Smooth muscle cell (in vitro differentiated cells): ENCODE measurements around the gene SLC2A4. TPM values are rescaled to one million over a fixed set of nuclear protein-coding genes. Genes with fewer than 3 reads are reported as not detected.

Experiments
- DNase-seq: peaks from one replicate; lab custom pipeline; 2025; ENCODE audit not compliant: unreplicated experiment; lab: John Stamatoyannopoulos, UW
- H2AFZ ChIP-seq: fragments of 200-600 bp; sonication (generic); 2 replicates; pipeline ENCODE4 v1.6.0; 2016; ENCODE audit warnings: antibody characterized with exemption, low read depth, mild to moderate bottlenecking
- H3F3A ChIP-seq: fragments of 200-600 bp; sonication (generic); 2 replicates; pipeline ENCODE4 v1.6.0; 2017; ENCODE audit warnings: antibody characterized with exemption, low read depth
- H3K27ac ChIP-seq: fragments of 200-600 bp; sonication (generic); 2 replicates; pipeline ENCODE4 v1.5.1; 2016; ENCODE audit warnings: low read depth, mild to moderate bottlenecking
- H3K27me3 ChIP-seq: fragments of 200-600 bp; sonication (generic); 2 replicates; pipeline ENCODE4 v1.6.1; 2016; ENCODE audit warnings: low read depth, mild to moderate bottlenecking
- H3K36me3 ChIP-seq: fragments of 200-600 bp; sonication (generic); 2 replicates; pipeline ENCODE4 v1.5.1; 2016; ENCODE audit warnings: low read depth
- H3K4me1 ChIP-seq: fragments of 200-600 bp; sonication (generic); 2 replicates; pipeline ENCODE4 v1.5.1; 2016; ENCODE audit warnings: low read depth
- H3K4me2 ChIP-seq: fragments of 200-600 bp; sonication (generic); 2 replicates; pipeline ENCODE4 v1.6.0; 2016; ENCODE audit warnings: mild to moderate bottlenecking
- H3K4me3 ChIP-seq: fragments of 200-600 bp; sonication (generic); 2 replicates; pipeline ENCODE4 v1.5.1; 2016; ENCODE audit warnings: mild to moderate bottlenecking
- H3K79me2 ChIP-seq: fragments of 200-600 bp; sonication (generic); 2 replicates; pipeline ENCODE4 v1.6.0; 2016; ENCODE audit warnings: low read depth, mild to moderate bottlenecking
- H3K9ac ChIP-seq: fragments of 200-600 bp; sonication (generic); 2 replicates; pipeline ENCODE4 v1.6.0; 2016; ENCODE audit warnings: low read depth
- H3K9me3 ChIP-seq: fragments of 200-600 bp; sonication (generic); replicated peaks from 2 replicates; pipeline ENCODE4 v1.5.1; 2016; ENCODE audit warnings: low read depth
- H4K20me1 ChIP-seq: fragments of 200-600 bp; sonication (generic); 2 replicates; pipeline ENCODE4 v1.6.0; 2016; ENCODE audit warnings: low read depth
- WGBS: methylation state at CpG from one replicate; pipeline ENCODE4 v1.1.7; 2016; ENCODE audit warnings: low lambda C conversion rate; 5-methylcytosine and 5-hydroxymethylcytosine counted together
- polyA plus RNA-seq: library from polyadenylated mRNA; unstranded; fragments of >200 nt; fragmentation: Nextera tagmentation; extraction: Ambion mirVana; gene quantifications from 2 replicates; pipeline ENCODE4 v1.2.1, GENCODE V29; 2016
- total RNA-seq: library from RNA; depleted of rRNA; stranded (reverse); fragments of >200 nt; gene quantifications from 2 replicates; pipeline ENCODE4 v1.2.3, GENCODE V29; 2014
- TF ChIP-seq, protein P1 (sequence below): fragments of 200-600 bp; sonication (generic); IDR thresholded peaks from 2 replicates; pipeline ENCODE4 v1.5.1; 2017; ENCODE audit warnings: borderline replicate concordance, mild to moderate bottlenecking, antibody characterized with exemption; ENCODE audit not compliant: insufficient read depth, poor library complexity, severe bottlenecking

SLC2A4 gene
- total and polyA plus RNA-seq, 2 experiments from 2014 or later = not detected

DNA sequence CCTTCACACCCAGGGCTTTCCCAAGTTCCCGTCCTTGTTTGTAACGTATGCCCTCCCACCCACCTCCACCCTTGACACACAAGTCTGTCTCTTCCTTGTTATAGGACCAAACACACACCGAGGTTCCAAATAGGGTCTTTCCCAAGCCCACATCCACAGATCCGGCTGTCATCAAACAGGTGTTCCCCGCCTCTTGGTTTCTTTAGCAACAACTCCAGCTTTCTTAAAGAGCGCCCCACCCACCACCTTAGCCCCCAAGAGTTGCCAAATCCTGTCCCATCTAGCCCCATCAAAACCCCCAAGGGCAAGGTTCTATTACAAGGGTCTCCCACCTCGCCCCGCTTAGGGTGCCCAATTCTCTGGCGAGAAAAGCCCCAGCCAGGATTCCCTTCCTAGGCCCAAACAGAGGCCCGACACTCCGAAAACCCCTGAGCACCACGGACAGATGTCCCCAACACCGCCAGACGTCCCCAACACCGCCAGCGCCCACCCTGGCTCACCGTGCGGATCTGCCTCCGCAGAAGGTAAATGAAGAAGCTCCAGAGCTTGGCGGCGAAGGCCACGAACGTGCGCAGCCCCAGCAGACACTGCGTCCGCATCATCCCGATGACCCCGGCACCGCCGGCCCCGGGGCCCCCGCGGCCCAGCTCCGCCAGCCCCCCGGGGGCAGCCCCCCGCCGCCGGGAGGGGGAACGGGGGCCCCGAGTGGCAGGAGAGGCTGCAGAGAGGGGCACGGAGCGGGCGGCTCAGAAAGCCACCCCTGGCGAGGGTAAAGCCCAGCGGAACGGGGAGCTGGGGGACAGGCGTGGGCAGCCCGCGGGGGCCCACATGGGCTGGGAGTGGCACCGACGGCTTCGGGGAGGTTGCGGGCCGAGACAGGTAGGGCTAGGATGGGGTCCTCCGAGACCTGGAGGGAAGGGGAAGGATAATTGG, 30.6 kb upstream of the SLC2A4 start:
- H3F3A ChIP-seq = no peaks in the 10 kb centered on the region
- peak overlapping the region; percentile 97 for H3K9ac ChIP-seq
- no peaks in the 10 kb centered on the region for H3K9me3 ChIP-seq
- TF ChIP-seq, protein P1, sequence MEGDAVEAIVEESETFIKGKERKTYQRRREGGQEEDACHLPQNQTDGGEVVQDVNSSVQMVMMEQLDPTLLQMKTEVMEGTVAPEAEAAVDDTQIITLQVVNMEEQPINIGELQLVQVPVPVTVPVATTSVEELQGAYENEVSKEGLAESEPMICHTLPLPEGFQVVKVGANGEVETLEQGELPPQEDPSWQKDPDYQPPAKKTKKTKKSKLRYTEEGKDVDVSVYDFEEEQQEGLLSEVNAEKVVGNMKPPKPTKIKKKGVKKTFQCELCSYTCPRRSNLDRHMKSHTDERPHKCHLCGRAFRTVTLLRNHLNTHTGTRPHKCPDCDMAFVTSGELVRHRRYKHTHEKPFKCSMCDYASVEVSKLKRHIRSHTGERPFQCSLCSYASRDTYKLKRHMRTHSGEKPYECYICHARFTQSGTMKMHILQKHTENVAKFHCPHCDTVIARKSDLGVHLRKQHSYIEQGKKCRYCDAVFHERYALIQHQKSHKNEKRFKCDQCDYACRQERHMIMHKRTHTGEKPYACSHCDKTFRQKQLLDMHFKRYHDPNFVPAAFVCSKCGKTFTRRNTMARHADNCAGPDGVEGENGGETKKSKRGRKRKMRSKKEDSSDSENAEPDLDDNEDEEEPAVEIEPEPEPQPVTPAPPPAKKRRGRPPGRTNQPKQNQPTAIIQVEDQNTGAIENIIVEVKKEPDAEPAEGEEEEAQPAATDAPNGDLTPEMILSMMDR = no peak
- H2AFZ ChIP-seq = peak overlapping the region; percentile 71
- peak overlapping the region; percentile 100 for H3K4me3 ChIP-seq
- H3K79me2 ChIP-seq = peaks cover 60% of the 10 kb centered on the region
- no peaks in the 10 kb centered on the region for H3K36me3 ChIP-seq
- peak overlapping the region; percentile 99 for H3K27ac ChIP-seq
- peak overlapping the region; percentile 91 for H3K4me2 ChIP-seq
- no peaks in the 10 kb centered on the region for H3K27me3 ChIP-seq
- 3% methylated on average over 23 of the region's 55 CpGs for WGBS
- peaks cover 8% of the 10 kb centered on the region for H4K20me1 ChIP-seq
- H3K4me1 ChIP-seq = peaks cover 18% of the 10 kb centered on the region
- no peak for DNase-seq

DNA sequence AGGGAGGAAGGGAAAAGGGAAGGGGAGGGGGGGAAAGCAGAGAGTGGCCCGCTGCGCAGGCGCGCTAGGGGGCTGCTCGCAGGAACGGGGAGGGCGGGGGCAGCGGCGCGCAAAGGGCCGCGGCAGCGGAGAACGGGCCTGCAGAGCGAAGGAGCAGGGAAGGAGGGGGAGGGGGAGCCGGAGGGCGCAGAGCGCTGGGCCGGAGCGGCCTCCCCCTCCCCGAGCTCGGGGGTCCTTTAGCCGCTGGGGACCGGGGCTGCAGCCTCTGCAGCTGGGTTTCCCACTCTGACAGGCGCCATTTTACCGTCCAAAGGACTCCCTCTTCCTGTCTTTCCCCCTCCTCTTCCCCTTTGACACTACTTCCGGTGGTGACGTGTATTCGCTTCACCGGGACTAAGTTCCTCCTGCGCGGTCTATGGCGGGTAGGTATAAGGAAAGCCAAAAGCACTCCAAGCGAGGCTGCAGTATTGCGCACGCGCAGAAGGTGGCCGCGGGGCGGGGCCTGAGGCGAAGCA, 29.8 kb upstream of the SLC2A4 start, which contains the start of gene CTDNEP1:
TSS of gene CTDNEP1 (minus strand) at position 74 of the 515 bp plus-strand sequence. CDS start 438 bp downstream, outside the sequence.
- Histone ChIP-seq H3K4me1 (peaks cover 18% of the 10 kb centered on the region), H3K27ac (peak within 1 kb of the TSS; percentile 99), H3K79me2 (peaks cover 54% of the 10 kb centered on the region), H3K4me3 (peak within 1 kb of the TSS; percentile 100), H3K4me2 (peak within 1 kb of the TSS; percentile 91), H3K36me3 (no peaks in the 10 kb centered on the region), H3K27me3 (no peaks in the 10 kb centered on the region), H3K9me3 (no peaks in the 10 kb centered on the region), H2AFZ (peak within 1 kb of the TSS; percentile 73), H3K9ac (peak within 1 kb of the TSS; percentile 97), H3F3A (no peaks in the 10 kb centered on the region), H4K20me1 (peaks cover 8% of the 10 kb centered on the region)
- 0% methylated on average over 17 of the region's 41 CpGs for WGBS
- DNase-seq = peak; percentile 98
- TF ChIP-seq, protein P1 = no peak

DNA sequence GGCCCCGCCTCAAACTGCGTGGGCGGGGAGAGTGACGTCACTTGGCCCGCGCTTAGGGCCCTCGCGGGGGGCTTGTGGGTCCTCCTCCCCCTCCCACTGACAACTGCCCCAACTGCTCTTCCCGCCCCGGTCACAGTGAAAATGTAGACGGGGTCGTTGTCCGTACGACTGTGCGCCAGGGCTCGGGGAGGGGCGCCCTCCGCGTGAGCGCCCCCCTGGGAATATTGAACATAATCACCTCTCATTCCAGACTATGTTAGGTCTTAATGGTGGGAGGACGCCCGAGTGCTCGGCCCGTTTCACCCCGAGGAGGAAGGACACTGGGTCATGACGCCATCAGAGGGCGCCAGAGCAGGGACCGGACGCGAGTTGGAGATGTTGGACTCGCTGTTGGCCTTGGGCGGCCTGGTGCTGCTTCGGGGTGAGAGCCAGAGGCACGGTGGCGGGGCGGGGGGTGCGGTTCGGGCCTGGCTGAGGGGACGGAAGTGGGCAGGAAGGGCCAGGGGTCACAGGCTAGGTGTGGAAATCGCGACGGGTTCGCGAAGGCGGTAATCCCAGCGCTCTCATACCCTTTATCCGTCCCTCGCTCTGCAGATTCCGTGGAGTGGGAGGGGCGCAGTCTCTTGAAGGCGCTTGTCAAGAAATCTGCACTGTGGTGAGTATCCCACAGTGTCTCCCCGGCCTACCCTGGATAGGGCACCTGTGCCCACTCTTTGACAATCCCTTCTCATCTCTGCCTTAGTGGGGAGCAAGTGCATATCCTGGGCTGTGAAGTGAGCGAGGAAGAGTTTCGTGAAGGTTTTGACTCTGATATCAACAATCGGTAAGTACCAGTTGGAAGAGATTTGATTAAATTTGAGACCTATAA, 29.1 kb upstream of the SLC2A4 start, which contains the start of gene ELP5:
TSS of gene ELP5 (plus strand) at position 40 of the 868 bp plus-strand sequence. CDS start at position 376, 336 bp downstream.
- Histone ChIP-seq H4K20me1 (peaks cover 8% of the 10 kb centered on the region), H3K36me3 (no peaks in the 10 kb centered on the region), H3K79me2 (peaks cover 47% of the 10 kb centered on the region), H3K4me3 (peak within 1 kb of the TSS; percentile 100), H3K4me2 (peak within 1 kb of the TSS; percentile 91), H3K4me1 (peaks cover 18% of the 10 kb centered on the region), H3K27ac (peak within 1 kb of the TSS; percentile 99), H3K27me3 (no peaks in the 10 kb centered on the region), H3F3A (no peaks in the 10 kb centered on the region), H3K9me3 (no peaks in the 10 kb centered on the region), H2AFZ (peak within 1 kb of the TSS; percentile 73), H3K9ac (peak within 1 kb of the TSS; percentile 97)
- peak; percentile 95 for DNase-seq
- TF ChIP-seq, protein P1 = no peak
- 3% methylated on average over 49 of the region's 55 CpGs for WGBS
